Retina (tissue), 1 donor: ENCODE measurements around the gene RAD51AP1.
"Not testable (repeated sequence)": the region's sequence is repeated elsewhere in the genome, so short reads cannot be mapped to it uniquely, and the experiment has no call there.

Experiments
- DNase-seq: peaks from one replicate; pipeline ENCODE4 v3.0.0-alpha.2; 2016

RAD51AP1 gene, protein sequence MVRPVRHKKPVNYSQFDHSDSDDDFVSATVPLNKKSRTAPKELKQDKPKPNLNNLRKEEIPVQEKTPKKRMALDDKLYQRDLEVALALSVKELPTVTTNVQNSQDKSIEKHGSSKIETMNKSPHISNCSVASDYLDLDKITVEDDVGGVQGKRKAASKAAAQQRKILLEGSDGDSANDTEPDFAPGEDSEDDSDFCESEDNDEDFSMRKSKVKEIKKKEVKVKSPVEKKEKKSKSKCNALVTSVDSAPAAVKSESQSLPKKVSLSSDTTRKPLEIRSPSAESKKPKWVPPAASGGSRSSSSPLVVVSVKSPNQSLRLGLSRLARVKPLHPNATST

GRCh38 chr12:4538207-4539160, at the start of gene RAD51AP1:
Gene RAD51AP1 (plus strand): TSS chr12:4538890. CDS start chr12:4538940, 50 bp downstream.
- peak; percentile 99 for DNase-seq

- no peak for DNase-seq
Measured at GRCh38 chr12:4489556-4489955, 49.1 kb upstream of the RAD51AP1 start.

DNA sequence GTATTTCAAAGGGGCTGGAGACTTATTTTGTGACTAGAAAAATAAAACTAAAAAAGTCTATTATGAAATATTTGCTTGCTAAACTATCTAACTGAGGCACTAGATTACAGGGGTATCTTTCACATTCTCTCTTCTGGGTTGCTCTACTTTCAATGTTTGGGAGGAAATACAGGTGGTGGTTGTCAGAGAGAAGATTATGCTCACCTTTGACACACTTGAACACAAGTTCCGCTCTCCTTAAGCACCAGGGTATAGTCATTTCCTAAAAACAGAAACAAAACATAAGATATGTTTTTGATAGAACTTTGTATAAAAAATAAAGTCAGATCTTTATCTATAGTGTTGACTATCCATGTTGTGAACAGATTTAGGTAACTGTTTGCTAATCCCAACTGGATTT, 47.7 kb upstream of the RAD51AP1 start:
- no peak for DNase-seq

GRCh38 chr12:4496145-4496838, 42.4 kb upstream of the RAD51AP1 start:
- no peak for DNase-seq

DNA sequence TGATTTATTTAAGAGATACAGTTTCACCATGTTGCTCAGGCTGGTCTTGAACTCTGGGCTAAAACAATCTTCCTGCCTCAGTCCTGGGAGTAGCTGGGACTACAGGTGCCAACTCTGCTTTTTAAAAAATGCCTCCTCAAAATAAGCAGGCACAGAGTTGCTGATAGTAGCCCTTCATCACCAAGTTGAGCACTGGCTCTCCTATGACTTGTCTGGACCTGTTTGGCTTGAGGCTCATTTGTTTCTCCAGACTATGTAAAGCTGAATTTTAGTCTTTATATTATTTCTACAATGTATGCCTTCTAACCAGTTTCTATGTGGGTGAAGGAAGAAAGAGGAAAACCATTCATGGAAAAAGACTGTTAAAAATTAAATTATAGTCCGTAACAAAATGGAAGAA, 39.5 kb upstream of the RAD51AP1 start:
- no peak for DNase-seq

GRCh38 chr12:4505376-4505986, 33.2 kb upstream of the RAD51AP1 start:
- no peak for DNase-seq

DNA sequence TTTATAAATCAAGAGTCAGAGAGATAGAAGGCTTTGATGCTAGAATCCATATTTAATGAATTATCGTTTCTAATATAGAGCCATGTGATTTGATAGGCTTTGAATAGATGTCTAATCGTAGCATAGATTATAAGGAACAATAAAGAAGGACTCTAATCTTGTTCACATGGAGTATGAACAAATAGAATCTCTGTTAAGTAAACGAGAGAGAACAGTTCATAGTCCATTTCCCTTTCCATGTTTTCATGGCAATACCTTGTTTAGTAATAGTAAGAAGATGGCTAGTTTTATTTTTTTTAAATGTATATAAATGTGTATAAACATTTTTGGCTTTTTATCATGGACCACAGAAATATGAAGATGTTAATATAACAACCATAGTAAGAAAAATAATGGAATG, 32.3 kb upstream of the RAD51AP1 start:
- no peak for DNase-seq

DNA sequence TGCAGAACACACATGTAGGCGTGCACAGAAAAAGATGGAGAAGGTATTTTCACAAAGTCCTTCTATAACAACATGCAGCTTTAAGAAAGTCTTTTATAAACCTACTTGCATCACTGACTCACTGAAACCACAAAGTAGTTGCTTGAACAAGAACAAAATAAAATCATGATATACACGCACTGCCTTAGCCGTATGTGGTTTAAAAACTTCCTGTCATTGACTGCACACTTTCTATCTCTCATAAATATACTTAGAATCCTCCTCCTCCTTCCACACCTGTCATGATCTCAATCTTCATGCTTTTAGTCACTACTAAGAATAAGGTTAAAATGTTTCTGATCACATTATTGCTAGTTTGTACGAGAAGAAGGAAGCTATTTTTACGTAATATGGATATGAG, 31.8 kb upstream of the RAD51AP1 start:
- no peak for DNase-seq

- not testable (repeated sequence) for DNase-seq
Measured at GRCh38 chr12:4508503-4508902, 30.2 kb upstream of the RAD51AP1 start.

DNA sequence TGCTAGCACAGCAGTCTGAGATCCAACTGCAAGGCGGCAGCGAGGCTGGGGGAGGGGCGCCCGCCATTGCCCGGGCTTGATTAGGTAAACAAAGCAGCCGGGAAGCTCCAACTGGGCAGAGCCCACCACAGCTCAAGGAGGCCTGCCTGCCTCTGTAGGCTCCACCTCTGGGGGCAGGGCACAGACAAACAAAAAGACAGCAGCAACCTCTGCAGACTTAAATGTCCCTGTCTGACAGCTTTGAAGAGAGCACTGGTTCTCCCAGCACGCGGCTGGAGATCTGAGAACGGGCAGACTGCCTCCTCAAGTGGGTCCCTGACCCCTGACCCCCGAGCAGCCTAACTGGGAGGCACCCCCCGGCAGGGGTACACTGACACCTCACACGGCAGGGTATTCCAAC, 29.4 kb upstream of the RAD51AP1 start:
- not testable (repeated sequence) for DNase-seq

- no peak for DNase-seq
Measured at GRCh38 chr12:4518106-4518728, 20.5 kb upstream of the RAD51AP1 start.

GRCh38 chr12:4523443-4523842, 15.2 kb upstream of the RAD51AP1 start:
- DNase-seq = not testable (repeated sequence)

DNA sequence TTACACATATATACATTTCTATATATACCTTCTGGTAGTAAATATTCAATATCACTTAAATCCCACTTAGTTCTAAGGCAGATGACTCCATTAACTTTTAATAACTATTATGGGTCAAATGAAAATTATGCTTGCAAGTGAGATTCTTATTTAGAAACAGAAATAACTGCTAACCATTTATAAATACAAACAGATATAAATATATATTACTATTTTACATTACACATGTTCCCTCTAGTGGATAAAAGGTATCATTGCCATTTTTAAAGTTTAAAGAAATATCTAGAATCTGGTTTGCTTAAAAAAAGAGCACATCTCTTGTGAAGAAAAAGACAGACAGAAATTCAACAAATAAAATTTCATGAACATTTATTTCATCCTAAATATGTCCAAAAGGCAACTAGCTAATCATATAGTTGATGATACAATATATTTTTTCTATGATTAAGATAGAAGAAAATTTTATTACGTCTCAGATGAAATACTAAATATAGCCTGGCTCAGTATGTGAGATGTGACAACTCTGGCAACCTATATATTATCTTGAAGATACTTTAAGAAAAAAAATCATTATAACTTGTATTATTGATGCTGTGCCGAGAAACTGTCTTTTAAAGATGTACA, 11.7 kb upstream of the RAD51AP1 start:
- no peak for DNase-seq

DNA sequence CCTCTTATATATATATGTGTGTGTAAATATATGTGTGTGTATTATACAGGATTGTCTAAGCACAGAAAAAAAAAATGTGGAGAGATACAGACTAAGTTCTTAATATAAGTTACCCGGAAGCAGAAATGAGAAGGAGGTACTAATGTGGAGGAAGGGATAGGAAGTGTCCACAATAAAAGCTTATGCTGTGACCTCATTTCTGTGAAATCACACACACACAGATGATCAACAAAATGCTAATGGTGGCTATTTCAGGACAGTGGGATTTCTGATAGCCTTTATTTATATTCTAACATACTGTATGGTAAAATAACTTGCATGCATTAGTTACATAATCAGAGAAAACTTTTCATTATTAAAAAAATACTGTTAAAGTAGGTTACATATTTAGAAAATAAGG, 8.5 kb upstream of the RAD51AP1 start:
- no peak for DNase-seq

DNA sequence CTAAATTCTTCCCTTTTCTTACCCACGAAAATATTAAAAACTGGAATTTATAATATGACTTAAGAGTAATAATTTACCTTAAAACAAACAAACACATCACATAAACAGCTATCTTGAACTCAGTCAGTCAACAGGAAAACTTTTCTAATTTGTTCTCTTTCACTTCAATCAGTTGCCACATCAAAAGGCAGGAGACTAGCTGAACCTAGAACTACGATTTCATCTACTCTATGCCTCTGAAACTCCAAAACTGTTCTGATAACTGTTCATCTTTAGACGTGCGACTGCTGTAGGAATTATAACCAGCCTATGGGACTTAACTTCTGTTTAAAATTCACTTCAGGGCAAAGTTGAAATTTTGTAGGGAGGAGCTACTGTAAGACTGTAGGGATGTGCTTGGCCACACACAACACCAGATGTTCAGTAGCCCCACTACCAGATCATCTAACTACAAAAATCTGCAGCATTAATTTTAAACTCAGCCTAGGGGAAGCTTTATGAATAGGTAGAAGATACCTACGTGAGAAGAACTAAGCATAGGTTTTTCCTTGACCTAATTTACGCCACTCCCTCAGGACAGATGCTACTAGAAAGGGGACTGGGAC, 7.6 kb upstream of the RAD51AP1 start:
- DNase-seq = no peak

GRCh38 chr12:4535092-4535491, 3.6 kb upstream of the RAD51AP1 start:
- DNase-seq = no peak

DNA sequence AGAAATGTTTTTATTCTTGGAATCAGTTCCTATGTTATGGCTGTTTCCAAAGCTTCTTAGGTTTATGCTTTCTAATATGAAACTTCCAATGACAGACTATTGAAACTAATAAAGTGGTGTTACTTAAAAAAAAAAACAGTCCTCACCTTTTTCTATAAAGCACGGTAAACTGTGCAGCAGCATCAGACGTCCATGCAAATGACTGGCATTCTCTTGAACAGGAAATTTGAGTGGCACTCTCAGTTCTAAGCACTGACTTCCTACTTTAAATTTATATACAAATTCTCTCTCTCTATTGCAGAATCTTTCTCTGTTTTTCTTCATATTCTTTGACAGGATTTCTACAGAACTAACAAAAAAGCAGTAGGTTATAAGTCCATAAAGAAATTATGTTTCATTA, 2.8 kb upstream of the RAD51AP1 start:
- DNase-seq = no peak

GRCh38 chr12:4539167-4539870, 629 bp downstream of the RAD51AP1 start:
- no peak for DNase-seq

DNA sequence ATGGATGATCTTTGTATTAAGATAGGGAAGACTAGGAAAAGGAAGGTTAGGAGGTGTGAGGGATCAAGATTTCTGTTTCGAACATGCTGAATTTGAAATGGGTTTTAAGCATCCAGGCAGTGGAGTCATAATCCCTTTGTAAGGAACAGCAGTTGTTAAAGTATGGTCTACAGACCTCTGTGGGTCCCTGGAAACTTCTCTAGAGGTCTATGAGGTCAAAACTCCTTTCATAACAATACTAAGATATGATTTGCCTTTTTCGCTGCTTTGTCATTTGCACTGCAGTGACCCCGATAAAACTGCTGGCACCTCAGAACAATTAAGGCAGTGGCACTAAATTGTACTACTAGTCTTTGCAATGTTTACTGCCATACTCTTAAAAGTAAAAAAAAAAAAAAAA, 1.5 kb downstream of the RAD51AP1 start:
- DNase-seq = no peak

DNA sequence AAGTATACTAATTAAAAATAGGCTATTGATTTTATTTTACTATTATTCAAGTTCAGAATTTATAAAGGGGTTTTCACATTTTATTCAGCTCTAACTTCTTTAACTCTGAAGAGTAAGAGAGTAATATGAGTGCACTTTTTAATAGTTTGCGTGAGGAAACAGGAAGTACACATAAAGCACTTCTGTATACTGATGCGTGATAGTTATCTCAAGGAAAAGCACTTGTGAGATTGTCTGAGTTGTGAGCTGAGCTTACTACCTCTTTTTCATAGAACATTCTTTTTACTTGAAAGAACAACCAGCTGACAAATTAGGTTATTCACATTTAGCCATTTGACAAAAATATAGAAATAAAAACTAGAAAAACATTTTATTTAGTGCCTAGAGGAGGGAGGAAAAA, 1.9 kb downstream of the RAD51AP1 start:
- no peak for DNase-seq

GRCh38 chr12:4545195-4545594, 6.5 kb downstream of the RAD51AP1 start:
- no peak for DNase-seq
